ENCODE data around the gene CALHM5.

CALHM5 gene

DNA sequence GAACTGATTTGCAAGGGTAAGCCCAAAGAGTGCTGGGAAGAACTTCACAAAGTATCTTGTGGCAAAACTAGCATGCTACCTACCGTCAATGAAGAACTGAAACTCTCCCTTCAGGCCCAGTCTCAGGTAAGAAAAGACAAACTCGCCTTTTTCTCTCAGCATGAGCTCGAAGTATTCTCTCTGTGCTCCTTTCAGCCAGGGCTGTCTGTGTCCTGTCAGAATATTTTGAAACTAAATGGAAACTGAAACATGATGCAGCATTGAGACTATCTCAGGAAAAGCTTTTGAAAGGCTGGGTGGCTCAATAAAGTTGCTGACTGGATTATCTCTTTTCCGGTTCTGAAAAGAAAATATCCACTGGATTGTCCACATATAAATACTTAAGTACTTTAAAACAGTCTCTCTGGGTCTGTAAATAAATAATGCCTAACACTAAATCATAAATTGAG is 696 bp downstream of the CALHM5 start:
- H3K27ac ChIP-seq: no peak overlapping the region
- TF ChIP-seq, protein P1, sequence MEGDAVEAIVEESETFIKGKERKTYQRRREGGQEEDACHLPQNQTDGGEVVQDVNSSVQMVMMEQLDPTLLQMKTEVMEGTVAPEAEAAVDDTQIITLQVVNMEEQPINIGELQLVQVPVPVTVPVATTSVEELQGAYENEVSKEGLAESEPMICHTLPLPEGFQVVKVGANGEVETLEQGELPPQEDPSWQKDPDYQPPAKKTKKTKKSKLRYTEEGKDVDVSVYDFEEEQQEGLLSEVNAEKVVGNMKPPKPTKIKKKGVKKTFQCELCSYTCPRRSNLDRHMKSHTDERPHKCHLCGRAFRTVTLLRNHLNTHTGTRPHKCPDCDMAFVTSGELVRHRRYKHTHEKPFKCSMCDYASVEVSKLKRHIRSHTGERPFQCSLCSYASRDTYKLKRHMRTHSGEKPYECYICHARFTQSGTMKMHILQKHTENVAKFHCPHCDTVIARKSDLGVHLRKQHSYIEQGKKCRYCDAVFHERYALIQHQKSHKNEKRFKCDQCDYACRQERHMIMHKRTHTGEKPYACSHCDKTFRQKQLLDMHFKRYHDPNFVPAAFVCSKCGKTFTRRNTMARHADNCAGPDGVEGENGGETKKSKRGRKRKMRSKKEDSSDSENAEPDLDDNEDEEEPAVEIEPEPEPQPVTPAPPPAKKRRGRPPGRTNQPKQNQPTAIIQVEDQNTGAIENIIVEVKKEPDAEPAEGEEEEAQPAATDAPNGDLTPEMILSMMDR (IDR thresholded peaks at IDR 0.05): no peak

DNA sequence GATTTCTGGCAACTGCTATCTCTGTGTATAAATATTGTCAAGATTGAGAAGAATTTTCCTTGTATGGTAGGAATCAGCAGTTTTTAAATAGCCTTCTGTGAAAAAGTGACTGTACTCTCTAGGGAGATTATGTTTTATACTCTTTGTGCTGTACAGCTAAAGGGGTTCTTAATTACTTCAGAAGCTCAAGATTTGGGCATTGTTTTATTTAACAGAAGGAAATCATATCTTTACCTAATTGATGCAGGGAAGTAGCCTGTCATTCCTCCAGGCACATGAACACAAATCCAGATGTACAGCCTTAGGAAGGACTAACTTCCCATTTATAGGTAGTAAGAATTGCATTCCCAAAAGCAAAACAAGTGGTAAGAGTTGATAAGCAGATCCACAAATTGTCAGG is 1.3 kb downstream of the CALHM5 start:
- Histone ChIP-seq H3K36me3 (no peaks in the 10 kb centered on the region), H3K27me3 (no peaks in the 10 kb centered on the region), H3K4me1 (ENCODE audit: control insufficient read depth in 1 of 2, insufficient read depth in 1 of 2, low read depth in 1 of 2, low read length in 1 of 2) (peaks cover 0 to 11% of the 10 kb centered on the region in 2 experiments), H3K9me3 (no peaks in the 10 kb centered on the region), H3K27ac (no peak overlapping the region), H3K4me3 (ENCODE audit: low read depth in 1 of 2, low read length in 1 of 2) (no peak overlapping the region)
- TF ChIP-seq, protein P1 (IDR thresholded peaks at IDR 0.05): no peak

More for the DNA sequence above, 696 bp downstream of the CALHM5 start:
- Histone ChIP-seq H3K27me3 (no peaks in the 10 kb centered on the region), H3K4me3 (ENCODE audit: low read depth in 1 of 2, low read length in 1 of 2) (no peak overlapping the region), H3K36me3 (no peaks in the 10 kb centered on the region), H3K9me3 (no peaks in the 10 kb centered on the region), H3K4me1 (ENCODE audit: control insufficient read depth in 1 of 2, insufficient read depth in 1 of 2, low read depth in 1 of 2, low read length in 1 of 2) (peaks cover 0 to 11% of the 10 kb centered on the region in 2 experiments)

DNA sequence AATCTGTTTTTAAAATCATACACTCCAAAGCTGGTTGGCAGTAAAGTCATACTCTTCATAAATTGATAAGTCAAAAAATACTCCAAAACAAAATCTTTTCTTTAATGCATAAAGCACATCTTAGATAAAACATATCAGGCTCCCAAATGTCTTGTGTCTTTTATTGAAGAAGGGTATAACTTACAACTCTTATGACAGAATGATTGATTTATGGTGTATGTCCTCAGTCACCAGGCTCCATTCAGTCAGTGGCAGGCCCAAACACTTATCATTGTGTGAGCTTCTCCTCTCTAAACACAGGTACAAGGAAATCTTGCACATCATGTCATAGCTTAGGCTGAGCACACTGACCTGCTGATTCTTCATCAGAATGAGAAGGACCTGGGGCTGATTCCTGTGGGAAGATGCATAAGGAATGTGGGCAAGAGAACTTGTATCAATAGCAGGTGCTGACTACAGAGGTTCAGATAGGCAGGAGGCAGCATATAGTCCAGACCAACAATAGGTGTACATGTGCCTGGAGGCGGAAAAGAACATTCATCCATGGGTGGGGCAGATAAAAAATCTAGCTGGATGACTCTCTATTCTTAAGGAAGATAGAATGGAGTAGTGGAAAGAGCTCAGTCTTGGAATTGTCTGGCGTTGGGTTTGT is 1.9 kb downstream of the CALHM5 start:
- H3K36me3 ChIP-seq: no peaks in the 10 kb centered on the region
- TF ChIP-seq, protein P1 (IDR thresholded peaks at IDR 0.05): no peak
- no peaks in the 10 kb centered on the region for H3K27me3 ChIP-seq
- peaks cover 0 to 11% of the 10 kb centered on the region in 2 experiments for H3K4me1 ChIP-seq (ENCODE audit: control insufficient read depth in 1 of 2, insufficient read depth in 1 of 2, low read depth in 1 of 2, low read length in 1 of 2)
- no peaks in the 10 kb centered on the region for H3K9me3 ChIP-seq
- H3K27ac ChIP-seq: no peak overlapping the region
- H3K4me3 ChIP-seq (ENCODE audit: low read depth in 1 of 2, low read length in 1 of 2): no peak overlapping the region

DNA sequence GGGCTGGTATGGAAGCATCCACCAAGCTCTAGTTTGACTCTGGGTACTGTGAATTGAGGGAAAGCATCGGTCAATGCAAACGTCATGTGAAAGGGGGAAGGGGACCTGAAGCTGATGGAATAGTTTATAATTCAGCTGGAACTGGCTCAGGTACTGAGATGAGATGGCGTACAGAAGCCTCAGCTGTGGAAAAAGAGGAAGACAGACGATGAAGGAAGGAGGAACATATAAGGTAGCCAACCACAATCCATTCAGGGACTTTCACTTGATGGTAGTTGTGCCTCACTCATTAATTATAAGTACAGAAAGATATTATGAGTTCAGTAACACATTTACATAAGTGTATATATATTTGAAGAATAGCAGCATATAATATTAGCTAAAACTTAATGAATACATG is 2.7 kb downstream of the CALHM5 start:
- peaks cover 0 to 11% of the 10 kb centered on the region in 2 experiments for H3K4me1 ChIP-seq (ENCODE audit: control insufficient read depth in 1 of 2, insufficient read depth in 1 of 2, low read depth in 1 of 2, low read length in 1 of 2)
- TF ChIP-seq, protein P1 (IDR thresholded peaks at IDR 0.05): no peak
- H3K4me3 ChIP-seq (ENCODE audit: low read depth in 1 of 2, low read length in 1 of 2): no peak overlapping the region
- H3K27ac ChIP-seq: peak overlapping the region; percentile 7
- no peaks in the 10 kb centered on the region for H3K27me3 ChIP-seq
- H3K36me3 ChIP-seq: no peaks in the 10 kb centered on the region
- H3K9me3 ChIP-seq: no peaks in the 10 kb centered on the region

DNA sequence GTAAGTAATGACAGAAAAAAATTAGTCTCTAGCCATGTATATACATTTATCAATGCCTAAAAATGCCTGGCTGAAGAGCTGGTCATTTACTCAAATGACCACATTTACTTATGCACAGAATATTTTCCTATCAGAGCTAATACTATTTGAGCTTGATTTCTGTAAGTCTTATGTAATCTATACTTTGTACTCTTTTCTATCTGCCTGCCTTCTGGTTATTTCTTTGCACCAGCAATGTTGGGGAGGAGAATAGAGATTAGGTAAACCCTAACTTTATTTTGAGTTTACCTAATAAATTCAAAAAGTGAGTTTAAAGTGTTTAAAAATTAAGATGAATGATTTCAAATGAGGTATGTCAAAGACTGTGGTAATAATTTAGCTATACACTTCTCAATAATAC is 3.7 kb downstream of the CALHM5 start:
- Histone ChIP-seq H3K27ac (no peak overlapping the region), H3K4me3 (ENCODE audit: low read depth in 1 of 2, low read length in 1 of 2) (no peak overlapping the region), H3K27me3 (no peaks in the 10 kb centered on the region), H3K36me3 (no peaks in the 10 kb centered on the region), H3K9me3 (no peaks in the 10 kb centered on the region), H3K4me1 (ENCODE audit: control insufficient read depth in 1 of 2, insufficient read depth in 1 of 2, low read depth in 1 of 2, low read length in 1 of 2) (peaks cover 0 to 11% of the 10 kb centered on the region in 2 experiments)
- TF ChIP-seq, protein P1 (IDR thresholded peaks at IDR 0.05): no peak
